HG03060 (cell line): ENCODE data around the gene RELT.

Experiments used
- ATAC-seq: cut with Tn5 transposase; IDR thresholded peaks from one replicate; pipeline ENCODE4 v1.9.1; 2021; ENCODE audit warnings: low read depth, moderate number of reproducible peaks; ENCODE audit not compliant: unreplicated experiment

The RELT gene

DNA sequence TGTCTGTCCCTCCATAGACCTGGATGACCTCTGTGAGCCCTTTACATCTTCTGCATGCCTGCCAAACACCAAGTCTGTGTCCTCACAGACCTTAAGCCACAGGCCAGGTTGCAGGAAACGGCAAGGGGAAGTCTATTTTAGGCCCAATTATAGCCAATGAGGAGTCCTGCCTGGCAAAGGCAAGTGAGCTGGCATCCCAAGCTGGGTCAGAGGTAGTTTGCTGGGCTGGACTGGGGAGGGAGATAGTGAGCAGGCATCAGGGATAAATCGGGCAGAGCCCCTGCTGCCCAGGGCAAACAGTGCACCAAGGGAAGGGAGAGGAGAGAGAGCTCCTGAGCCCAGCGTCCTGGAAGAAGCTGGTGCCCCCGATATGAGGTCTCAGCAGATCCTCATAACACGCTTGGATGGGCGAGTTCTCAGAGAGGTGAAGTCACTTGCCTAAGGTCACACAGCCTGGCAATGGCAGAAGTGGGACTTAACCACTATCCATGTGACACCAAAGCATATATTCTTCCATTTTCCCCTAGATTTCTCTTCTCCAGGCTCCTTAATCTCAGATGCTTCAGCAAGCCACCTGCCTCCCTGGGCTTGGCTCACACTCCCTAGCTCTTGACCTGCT, 3.7 kb upstream of the RELT start:
- ATAC-seq, result no peak

DNA sequence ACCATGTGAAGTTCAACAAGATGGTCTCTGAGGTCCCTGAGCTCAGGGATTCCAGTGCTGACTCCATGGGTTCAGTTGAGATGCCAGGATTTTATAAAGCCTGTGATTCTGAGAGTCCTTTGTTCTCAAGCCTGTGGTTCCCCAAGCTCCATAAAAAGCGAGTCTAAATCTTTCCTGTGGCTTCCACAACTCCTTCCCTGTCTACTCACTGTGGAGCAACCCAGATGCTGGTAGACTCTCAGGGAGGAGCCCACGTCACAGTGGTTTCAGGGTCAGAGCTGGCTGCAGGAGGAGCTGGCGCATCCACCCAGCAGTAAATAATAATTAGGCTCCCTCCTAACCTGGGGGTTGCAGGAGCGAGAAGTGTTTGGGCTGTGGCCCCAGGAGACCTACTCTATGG, 2.0 kb upstream of the RELT start:
- no peak for ATAC-seq

DNA sequence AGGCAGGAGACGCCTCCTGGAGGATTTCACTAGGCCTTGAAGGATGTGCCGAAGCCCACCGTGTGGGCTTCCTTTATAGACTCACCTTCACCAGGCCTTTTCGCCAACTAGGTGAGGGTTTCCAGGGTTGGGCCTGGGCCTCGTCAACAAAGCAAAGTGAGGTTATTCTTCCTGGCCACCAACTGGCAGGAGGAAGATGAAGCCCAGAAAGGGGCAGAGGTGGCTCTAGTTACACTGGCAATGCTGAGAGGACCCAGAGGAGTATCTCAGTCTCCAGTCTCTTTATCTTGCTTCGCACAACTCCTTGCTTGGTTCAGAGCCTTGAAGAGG, 404 bp upstream of the RELT start:
- no peak for ATAC-seq

DNA sequence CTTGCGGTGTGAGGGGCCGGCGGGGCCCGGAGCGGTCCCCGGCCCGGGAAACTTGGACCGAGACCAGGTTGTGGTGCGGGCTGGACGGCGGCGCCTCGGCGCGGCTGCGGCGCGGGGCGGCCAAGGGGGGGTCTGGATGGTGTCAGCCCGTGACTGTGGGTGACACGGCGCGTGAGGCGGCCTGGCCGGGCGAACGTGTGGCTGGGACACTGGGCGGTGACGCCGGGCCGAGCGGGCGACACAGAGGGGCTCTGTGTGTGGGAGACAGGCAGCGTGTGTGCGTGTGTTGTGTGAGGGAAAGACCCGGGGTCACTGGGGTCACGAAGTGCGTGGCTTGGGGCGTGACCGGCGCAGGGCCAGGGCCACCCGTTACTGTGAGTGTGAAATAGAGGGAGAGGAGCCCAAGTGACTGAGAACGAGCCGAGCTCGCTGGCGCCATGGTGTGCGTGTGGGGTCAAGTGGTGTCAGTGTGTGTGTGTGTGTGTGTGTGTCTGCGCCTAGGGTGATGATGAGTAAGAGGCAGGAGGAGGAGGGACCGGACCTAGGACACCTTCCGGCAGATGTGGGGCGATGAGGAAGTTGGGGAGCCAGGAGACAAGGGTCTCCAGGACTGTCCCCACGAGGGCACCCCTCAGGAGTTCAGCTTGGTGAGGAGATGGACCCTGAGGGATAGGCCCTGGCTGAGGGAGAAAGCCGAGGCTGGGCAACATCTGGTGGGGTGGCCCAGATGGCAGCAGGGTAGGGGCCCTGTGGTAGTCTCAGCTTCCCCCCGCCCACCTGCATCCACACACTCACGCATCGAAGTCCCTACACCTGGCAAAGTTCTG, 817 bp downstream of the RELT start:
- ATAC-seq, result no peak

DNA sequence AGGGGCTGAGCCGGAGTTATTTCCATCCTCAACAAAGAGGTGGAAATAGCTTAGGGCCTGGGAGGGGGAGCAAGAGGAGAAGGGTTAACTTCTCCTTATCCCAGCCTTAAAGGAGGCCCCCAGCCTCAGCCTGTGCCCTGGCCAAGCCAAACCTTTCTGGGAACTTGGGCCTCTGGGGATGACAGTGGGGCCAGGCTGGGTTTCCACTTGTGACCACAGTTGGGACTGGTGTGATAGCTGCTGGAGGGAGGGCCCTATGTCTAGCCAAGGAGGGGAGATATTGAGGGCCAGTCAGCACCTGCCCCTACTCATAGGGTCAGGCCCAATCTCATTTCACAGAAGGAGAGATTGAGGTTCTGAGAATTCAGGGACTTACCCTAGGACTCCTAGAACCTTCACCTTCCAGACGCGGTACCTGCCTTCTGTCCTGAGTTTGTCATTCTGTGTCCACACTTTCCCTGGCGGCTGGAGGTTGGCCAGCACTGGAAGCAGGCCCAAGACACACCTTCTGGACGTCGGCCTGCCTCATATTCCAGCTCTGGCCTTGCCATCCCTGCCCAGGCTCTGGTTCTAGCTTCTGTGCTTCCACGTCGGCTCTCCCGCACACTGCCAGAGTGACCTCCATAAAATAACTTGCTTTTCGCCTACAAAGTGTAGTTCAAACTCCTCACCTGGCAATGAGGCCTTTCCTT, 3.1 kb downstream of the RELT start:
- no peak for ATAC-seq

DNA sequence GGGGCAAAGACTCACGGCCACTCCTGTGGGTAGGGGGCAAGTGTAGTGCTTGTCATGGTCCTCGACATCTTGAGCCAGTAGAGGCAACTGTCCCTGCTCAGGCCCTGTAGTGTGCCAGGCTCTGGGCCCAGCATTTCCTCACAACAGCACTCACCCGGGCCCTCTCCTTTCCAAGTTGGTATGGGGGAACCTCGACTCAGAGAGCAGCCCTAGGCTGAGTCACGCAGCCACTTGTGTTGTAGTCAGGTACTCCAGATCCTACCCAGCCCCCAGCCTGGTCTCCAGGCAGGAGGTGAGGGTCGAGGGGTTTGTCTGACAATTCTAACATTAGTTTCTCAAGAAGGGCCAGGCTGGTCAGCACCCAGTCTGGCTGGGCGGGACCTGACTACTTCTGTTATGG, 4.1 kb downstream of the RELT start:
- ATAC-seq, result no peak

DNA sequence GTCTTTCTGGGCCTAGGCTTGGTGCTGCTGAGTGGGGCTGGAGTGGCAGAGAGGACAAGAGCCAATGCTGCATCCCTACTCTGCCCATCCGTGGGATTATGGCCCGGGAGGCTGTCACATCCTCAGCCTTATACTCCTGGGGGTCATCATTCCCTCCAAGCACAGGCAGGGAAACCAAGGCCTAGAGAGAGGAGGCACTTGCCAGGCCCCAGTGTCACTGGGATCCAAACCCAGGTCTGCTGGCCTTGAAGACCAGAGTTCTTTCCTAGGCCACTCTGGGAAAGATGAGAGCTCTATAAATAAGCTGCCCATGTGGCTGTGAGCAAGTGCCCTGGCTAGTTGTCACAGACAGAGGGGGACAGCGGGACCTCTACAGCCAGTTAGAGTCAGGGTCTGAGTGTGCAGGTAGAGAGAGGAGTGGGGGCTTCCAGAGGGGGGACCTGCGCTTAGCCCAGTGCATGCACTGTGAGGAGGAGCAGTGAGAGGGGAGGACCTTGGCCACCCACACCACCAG, 4.8 kb downstream of the RELT start:
- ATAC-seq, result no peak

DNA sequence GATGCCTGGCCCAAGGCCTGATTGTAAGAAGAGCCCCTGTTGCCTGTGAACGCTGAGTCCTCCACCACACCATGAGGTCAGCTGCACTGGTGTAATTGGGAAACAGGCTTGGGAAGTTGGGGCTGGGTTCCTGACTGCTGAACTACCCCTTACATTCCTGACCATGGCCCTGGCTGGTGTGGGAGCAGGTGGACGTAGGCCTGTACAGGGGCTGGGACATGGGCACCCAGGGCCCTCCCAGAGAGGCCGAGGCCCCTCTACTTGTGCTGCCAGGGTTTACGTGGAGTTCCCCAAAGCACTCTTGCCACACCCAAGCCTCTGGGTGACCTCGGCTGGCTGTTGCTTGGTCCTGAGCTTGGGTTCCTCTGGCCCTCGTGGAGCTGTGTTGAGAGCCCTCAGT, 5.4 kb downstream of the RELT start:
- no peak for ATAC-seq

DNA sequence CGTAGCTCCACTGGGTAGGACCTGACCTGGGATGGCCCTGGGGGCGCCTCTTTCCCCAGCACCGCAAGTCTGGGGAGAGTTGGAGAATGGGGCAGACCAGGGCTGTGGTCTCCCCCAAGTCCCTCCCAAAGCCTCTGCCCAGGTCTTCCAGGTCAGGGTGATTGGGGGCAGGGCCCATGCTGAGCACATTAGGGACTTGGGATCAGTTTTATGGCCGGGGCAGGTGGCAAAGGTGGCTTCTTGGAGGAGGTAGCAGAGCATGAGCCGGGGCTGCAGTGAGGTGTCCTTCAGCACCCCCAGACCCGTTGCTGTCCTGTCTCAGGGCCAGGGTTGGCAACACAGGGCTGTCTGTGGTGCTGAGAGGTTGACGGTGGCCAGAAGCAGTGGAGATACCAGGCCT, 6.0 kb downstream of the RELT start:
- no peak for ATAC-seq

DNA sequence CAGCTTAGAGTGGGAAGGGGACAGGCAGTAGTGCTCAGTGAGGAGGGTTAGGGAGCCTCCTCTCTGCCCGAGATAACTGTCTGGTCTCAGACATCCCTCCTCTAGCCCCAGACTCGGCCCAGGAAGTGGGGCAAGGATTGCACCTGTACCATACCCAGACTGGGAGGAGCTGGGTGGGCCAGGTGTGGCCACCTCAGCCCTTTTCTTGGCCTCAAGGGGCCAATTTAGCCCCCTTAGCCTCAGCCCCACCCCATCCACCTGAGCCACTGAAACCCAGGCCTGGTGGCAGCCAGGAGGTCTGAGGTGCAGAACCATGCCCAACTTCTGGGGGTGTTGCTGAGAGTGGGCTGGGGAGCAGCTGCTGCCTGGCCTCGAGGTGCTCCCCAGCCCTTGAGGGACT, 6.5 kb downstream of the RELT start:
- no peak for ATAC-seq

DNA sequence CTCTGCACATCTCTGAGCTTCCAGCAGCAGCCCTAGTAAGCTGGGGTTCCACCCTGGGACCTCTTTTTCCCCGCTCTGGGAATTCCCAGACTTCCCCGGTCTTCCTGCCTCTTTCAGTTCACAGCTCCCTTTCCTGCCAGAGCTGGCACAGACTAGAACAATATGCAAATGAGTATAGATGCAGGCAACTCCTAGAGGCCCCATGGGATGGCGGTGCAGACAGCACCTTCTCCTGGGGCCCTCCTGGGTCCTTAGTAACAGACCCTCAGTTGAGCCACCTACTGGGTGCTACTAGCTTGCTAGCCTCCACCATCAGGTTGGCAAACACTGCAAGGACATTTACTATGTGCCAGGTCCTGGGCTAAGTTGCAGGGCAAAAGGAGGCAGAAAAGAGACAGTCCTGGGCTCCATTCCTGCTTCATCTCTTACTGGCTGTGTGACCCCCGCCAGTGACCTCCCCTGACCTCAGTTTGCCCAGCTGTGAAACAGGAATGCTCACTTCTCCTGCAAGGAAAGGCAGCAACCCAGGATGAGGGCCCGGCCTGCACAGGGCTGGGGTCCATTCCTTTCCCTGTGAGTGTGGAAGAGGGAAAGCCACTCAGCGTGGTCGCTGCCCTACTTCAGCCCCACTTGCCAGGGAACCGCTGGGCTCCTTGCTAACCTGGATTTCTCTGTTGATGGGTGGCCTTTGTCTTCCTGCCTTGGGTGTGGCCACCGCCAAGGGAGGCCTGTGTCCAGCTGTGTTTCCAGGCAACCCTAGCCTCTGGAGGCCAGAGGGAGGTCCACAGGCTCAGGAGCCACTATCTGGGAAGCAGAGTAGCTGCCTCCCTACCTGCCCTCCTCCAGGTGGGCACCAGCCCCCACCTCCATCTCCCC, 7.3 kb downstream of the RELT start:
- ATAC-seq, result no peak

DNA sequence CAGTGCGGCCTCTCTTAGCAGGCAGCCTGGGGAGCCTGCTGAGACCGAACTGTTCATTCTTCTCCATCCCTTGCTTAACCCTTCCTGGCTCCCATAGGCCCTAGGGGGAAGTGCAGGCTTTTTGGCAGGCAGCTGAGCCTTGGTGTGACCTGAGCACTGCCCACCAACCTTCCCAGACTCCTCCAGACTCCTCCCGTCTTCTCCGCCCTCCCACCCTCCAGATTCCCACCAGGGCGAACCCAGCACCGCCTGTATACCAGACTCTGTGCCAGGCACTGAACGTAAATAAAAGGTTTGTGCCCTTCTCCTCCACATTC, 7.9 kb downstream of the RELT start:
- ATAC-seq, result no peak

DNA sequence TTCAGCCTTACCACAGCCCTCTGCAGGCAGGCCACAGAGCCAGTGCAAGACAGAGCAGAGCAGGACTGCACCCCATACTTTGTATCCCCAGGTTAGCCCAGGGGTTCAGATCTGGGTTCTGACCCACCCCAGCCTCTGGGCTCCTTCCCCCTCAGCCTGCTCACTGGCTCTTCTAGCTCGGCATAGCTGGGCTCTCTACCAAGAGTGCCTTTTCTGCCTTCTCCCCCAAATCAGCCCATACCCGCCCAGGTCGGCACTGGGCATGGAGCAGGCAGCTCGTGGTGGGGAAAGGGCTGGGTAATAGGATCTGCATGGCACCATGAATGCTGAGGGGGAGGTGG, 8.3 kb downstream of the RELT start:
- ATAC-seq, result no peak

DNA sequence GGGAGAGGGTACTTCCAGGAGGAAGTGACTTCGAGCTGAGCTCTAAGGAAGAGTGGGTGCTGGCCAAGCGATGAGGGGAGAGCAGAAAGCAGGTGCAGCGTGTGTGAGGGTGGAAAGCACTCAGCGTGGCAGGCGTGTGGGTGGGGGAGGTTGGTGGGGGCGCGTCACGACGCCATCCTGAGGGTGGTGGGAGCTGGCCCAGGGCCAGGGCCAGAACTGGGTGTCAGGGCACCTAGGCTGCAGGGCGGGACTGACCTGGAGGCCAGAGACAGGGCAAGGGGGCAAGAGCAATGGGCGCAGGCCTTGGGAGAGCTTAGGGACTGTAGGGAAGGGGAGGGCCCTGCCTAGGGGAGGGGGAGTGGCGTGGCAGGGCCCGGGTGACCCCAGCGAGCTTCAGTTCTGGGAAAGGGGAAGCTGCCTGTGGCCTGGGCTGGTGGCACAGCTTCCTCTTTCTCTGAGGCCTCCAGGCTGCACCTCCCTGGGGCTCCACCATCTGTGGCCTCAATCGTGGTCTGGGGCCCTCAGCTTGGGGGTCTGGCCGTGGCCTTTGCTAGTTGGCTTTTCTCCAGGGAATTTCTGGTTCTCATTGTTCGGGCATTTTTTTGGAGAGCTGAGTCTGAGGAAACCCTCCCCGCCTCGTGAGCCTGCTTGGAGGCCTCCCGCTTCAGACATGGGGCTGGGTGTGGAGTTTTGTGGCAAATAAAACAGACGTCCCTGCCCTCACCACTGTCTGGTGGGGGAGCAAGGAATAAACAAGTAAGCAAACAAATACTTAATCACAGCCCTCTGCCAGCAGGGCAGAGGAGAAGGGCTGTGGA, 8.9 kb downstream of the RELT start:
- ATAC-seq, result no peak

DNA sequence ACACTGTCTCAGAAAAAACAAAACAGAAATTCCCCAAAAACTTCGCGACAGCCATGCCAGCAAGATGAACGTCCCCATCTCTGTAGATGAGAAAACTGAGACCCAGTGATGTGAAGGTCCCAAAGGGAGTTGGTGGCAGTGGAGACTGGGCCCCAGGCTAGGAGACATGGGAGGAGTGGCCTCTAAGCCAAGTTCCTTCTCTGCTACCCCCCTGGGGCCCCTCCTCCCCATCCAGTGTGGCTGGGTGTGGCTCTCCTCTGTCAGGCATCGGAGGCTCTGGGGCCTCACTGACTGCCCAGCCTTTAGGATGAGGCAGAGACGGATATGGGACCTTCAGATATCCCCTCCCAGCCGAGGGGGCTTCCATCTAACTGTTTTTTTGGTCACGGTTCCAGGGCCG, 9.8 kb downstream of the RELT start:
- ATAC-seq, result no peak

DNA sequence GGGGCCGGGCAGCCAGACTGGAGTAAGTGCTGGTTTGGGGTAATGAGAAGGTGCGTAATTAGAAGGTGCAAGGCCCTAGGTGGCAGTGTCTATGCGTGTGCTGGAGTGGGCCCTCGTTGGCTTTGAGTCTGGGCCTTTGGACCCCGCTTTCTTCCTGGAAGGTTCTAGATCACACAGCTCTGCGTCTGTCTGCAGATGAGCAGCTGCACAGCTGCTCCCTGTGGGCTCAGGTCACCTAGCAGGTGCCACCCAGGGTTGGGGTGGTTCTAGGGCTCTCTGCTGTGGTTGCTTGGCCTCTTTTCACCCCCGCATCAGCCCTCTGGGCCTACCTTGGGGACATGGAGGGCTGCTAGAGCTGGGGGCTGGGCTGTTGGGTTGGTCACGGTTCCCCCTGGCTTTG, 10.3 kb downstream of the RELT start:
- no peak for ATAC-seq

DNA sequence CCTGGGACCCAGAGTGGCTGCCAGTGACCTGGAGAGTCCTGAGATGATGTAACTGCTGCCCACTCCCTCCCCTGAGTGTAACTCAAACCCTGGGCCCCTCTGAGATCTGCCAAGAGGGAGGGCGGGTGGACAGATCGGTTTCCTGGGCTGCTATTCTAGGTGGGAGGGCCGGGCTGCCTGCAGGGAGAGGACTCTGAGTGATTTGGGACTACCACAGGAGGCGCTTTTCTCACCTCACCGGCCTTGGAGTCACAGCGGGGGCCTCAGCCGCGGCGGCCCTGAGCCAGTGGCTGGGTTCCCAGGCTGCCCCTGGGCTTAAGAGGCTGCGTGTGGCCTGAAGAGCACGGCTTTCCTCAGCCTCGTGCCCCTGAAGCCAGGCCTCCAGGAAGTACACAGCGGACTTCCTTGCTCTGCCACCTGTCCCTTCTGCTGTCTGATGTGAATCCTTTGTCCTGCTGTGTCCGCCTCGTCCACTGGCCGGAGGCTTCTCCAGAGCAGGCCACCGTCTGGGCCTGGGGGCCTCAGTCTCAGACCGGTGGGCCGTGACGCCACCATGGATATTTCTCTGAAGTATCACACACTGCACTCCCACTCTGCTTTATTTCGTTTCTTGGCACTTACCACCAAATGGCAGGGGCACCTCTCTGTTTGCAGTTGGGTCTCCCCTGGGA, 11.5 kb downstream of the RELT start:
- ATAC-seq, result no peak

DNA sequence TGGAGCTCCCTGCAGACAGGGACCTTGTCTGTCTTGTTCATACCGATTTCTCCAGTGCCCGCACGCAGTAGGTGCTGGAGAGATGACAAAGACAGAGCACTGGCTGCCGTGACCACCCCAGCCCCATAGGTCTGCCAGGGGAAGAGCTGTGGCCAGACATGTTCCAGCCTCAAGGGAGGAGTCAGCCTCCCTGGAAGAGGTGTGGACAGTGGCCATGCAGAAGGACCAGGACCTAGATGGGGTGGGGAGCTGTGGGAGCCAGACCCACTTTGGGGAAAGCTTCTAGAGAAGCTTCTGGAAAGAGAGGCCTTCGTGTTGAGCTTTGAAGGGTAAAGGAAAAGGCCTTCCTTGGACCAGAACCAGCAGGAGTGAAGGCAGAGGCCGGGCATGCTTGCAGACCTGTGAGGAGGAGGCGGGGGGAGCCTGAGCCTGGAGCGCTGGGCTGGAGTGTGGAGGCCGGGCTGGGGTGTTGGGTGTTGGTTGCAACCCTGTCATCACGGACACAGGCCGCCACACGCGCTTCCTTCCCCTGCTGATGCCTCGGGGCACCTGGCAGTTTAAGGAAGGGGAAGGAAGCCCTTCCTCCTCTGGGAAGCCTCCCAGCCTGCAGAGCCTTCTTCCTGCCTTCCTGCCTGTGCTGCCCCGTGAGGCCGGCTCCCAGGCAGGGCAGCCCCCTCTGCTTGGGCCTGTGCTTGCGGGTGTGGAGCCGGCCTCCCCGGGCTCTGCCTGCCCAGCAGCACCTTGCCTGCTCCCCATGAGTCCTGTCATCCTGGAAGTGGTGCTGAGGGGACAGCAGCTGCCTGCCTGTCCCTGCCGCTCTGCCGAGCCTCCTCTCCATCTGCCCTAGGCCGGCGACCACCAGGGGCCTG, 12.3 kb downstream of the RELT start:
- no peak for ATAC-seq

DNA sequence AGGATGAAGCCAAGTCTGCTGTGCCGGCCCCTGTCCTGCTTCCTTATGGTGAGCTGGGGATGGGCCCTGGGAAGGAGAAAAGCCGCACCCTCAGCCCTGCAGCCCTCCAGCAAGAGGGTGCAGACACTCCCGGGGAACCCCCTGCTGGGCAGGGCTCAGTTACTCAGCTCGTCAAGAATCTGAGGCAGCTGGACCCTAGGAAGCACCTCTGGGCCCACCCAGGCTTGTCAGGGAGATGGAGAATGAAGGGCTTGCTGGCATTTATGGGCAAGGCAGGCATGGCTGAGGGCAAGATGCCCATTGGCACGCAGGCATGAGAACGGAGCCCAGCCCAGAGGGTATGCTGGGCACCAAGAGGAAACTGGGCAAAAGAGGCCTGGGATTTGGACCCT, 12.9 kb downstream of the RELT start:
- no peak for ATAC-seq
